ENCODE results near the gene ADGRB3.
"Not testable (repeated sequence)": the region's sequence is repeated elsewhere in the genome, so short reads cannot be mapped to it uniquely, and the experiment has no call there.

ADGRB3 gene

GRCh38 chr6:68874747-68875146 lies 239.7 kb downstream of the ADGRB3 start:
- no peak for DNase-seq (ENCODE audit: extremely low read depth, low read depth)
- TF ChIP-seq CTCF (IDR thresholded peaks at IDR 0.05; ENCODE audit: low read depth, low read length): no peak

- no peak for DNase-seq (ENCODE audit: extremely low read depth, low read depth)
- TF ChIP-seq CTCF (IDR thresholded peaks at IDR 0.05; ENCODE audit: low read depth, low read length): no peak
Measured at GRCh38 chr6:68875403-68875802, 240.3 kb downstream of the ADGRB3 start.

GRCh38 chr6:68876792-68877493 lies 241.9 kb downstream of the ADGRB3 start:
- DNase-seq (ENCODE audit: extremely low read depth, low read depth): no peak
- peak; percentile 28 for TF ChIP-seq CTCF (IDR thresholded peaks at IDR 0.05; ENCODE audit: low read depth, low read length)

GRCh38 chr6:68880050-68880813 lies 245.2 kb downstream of the ADGRB3 start:
- no peak for DNase-seq (ENCODE audit: extremely low read depth, low read depth)
- no peak for TF ChIP-seq CTCF (IDR thresholded peaks at IDR 0.05; ENCODE audit: low read depth, low read length)

- DNase-seq (ENCODE audit: extremely low read depth, low read depth): not testable (repeated sequence)
Measured at GRCh38 chr6:68883325-68883724, 248.2 kb downstream of the ADGRB3 start.

GRCh38 chr6:68891419-68891818 lies 256.3 kb downstream of the ADGRB3 start:
- DNase-seq (ENCODE audit: extremely low read depth, low read depth): no peak
- TF ChIP-seq CTCF (IDR thresholded peaks at IDR 0.05; ENCODE audit: low read depth, low read length): no peak

- no peak for TF ChIP-seq CTCF (IDR thresholded peaks at IDR 0.05; ENCODE audit: low read depth, low read length)
- DNase-seq (ENCODE audit: extremely low read depth, low read depth): no peak
Measured at GRCh38 chr6:68892452-68892851, 257.4 kb downstream of the ADGRB3 start.

Data from AG09319 (cell line).